ENCODE measurements around the gene GABRA6.

DNA sequence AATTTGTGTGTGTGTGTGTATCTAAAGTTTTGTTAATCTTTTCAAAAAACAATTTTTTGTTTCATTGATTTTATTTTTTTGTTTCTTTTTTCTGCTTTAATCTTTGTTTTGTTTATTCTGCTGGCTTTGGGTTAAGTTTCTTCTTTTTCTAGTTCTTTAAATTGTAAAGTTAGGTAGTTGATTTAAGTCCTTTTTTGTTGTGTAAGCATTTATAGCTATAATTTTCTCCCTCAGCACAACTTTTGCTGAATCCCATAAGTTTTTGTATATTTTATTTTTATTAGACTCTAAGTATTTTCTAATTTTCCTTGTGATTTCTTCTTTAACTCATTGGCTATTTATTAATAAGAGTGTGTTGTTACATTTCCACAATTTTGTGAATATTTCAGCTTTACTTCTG is 34.9 kb downstream of the GABRA6 start:
- TF ChIP-seq, protein P1, sequence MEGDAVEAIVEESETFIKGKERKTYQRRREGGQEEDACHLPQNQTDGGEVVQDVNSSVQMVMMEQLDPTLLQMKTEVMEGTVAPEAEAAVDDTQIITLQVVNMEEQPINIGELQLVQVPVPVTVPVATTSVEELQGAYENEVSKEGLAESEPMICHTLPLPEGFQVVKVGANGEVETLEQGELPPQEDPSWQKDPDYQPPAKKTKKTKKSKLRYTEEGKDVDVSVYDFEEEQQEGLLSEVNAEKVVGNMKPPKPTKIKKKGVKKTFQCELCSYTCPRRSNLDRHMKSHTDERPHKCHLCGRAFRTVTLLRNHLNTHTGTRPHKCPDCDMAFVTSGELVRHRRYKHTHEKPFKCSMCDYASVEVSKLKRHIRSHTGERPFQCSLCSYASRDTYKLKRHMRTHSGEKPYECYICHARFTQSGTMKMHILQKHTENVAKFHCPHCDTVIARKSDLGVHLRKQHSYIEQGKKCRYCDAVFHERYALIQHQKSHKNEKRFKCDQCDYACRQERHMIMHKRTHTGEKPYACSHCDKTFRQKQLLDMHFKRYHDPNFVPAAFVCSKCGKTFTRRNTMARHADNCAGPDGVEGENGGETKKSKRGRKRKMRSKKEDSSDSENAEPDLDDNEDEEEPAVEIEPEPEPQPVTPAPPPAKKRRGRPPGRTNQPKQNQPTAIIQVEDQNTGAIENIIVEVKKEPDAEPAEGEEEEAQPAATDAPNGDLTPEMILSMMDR (IDR thresholded peaks at IDR 0.05; ENCODE audit: low read depth, low read length) = no peak
- TF ChIP-seq EZH2phosphoT487 (IDR thresholded peaks at IDR 0.05; ENCODE audit: low read depth) = no peak
